Mesothelial cell of epicardium (in vitro differentiated cells): ENCODE results near the gene WIPF2. TPM values are rescaled to one million over a fixed set of nuclear protein-coding genes. Genes with fewer than 3 reads are reported as not detected.
A peak's percentile ranks its signal among the peaks of the same experiment; 100 is the strongest.

Source experiments
- DNase-seq, 2 experiments: peaks; one replicate each; pipeline ENCODE4 v3.0.0; 2021; ENCODE audit warnings: low spot score in 2 of 2; ENCODE audit not compliant: unreplicated experiment in 2 of 2
- H3K27ac Mint-ChIP-seq: 2 replicates; pipeline ENCODE4 v1.8.0; 2021; ENCODE audit warnings: mixed read lengths
- H3K27me3 Mint-ChIP-seq: 2 replicates; pipeline ENCODE4 v1.8.0; 2021; ENCODE audit warnings: low read depth, mixed read lengths
- H3K36me3 Mint-ChIP-seq: 2 replicates; pipeline ENCODE4 v1.8.0; 2021; ENCODE audit warnings: mixed read lengths
- H3K4me1 Mint-ChIP-seq: 2 replicates; pipeline ENCODE4 v1.8.0; 2021; ENCODE audit warnings: mixed read lengths
- H3K4me3 Mint-ChIP-seq: 2 replicates; pipeline ENCODE4 v1.8.0; 2021; ENCODE audit warnings: mild to moderate bottlenecking, moderate library complexity, mixed read lengths
- H3K9me3 Mint-ChIP-seq: 2 replicates; pipeline ENCODE4 v1.8.0; 2021; ENCODE audit warnings: mixed read lengths
- total RNA-seq: library from RNA; stranded (reverse); gene quantifications from 3 replicates; pipeline ENCODE4 v1.2.1, GENCODE V29; 2021
- TF ChIP-seq, protein P1 (sequence below): fragments of 200-600 bp; sonication (generic); IDR thresholded peaks from one replicate; pipeline ENCODE4 v1.5.0; 2021; ENCODE audit warnings: antibody characterized with exemption; ENCODE audit not compliant: unreplicated experiment

WIPF2 gene
- total RNA-seq, 1 donor from 2014 or later, result 27.0 TPM

DNA sequence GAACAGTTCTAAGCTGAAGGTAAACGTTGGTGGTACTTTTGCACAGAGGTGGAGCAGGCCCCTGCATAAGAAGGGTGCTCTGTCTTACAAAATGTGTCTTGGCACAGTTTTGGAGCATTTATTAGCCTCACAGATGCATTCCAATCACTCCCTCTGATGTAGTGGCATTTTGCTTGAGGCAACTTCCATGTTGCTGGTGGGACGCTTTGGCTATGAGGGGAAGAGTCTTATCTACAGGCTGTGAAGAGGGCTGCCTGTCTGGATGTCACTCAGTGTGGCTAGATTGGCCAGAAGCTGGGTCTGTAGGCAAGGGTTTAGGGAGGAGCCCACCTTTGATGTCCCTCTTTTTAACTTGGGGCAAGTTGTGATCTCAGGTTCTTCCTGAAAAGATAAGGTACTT lies 87.3 kb downstream of the WIPF2 start:
- H3K4me3 Mint-ChIP-seq, result no peak overlapping the region
- no peaks in the 10 kb centered on the region for H3K9me3 Mint-ChIP-seq
- H3K27me3 Mint-ChIP-seq, result no peaks in the 10 kb centered on the region
- no peaks in the 10 kb centered on the region for H3K36me3 Mint-ChIP-seq
- peaks cover 47% of the 10 kb centered on the region for H3K4me1 Mint-ChIP-seq
- H3K27ac Mint-ChIP-seq, result no peak overlapping the region
- DNase-seq, result no peak
- TF ChIP-seq, protein P1, sequence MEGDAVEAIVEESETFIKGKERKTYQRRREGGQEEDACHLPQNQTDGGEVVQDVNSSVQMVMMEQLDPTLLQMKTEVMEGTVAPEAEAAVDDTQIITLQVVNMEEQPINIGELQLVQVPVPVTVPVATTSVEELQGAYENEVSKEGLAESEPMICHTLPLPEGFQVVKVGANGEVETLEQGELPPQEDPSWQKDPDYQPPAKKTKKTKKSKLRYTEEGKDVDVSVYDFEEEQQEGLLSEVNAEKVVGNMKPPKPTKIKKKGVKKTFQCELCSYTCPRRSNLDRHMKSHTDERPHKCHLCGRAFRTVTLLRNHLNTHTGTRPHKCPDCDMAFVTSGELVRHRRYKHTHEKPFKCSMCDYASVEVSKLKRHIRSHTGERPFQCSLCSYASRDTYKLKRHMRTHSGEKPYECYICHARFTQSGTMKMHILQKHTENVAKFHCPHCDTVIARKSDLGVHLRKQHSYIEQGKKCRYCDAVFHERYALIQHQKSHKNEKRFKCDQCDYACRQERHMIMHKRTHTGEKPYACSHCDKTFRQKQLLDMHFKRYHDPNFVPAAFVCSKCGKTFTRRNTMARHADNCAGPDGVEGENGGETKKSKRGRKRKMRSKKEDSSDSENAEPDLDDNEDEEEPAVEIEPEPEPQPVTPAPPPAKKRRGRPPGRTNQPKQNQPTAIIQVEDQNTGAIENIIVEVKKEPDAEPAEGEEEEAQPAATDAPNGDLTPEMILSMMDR, result no peak

DNA sequence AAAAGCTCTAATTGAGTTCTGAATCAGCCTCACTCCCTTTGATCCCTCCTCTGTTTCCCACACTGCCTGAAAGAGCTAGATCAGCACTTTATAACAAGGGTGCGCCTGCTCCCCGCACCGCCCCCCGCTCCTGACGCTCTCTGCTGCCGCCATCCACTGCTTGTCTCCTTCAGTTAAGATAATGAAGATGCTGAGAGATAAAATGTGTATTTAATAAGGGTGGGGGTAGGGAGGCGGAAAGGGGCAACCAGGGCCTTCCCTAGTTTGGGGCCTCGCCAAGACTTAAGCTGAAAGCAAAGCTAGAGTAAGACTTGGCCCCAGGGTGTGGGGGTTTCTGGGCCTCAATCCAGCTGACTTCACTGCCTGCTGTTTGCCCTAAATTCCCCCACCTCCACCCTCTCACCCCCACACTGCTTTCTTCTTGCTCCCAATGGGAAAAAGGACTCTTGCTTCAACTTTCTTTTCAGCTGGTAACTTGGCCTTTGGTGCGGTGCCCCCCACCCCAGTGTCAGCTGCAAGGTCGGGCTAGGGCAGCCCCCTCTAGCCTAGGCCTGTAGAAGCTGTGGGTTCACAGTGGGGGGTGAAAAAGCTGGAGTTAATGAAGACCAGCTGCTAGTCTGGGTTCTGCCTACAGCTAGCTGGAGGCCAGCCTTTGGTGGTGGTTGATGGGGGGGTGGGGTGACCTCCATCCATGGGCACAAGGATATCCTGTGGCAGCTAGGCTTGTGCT lies 88.1 kb downstream of the WIPF2 start:
- TF ChIP-seq, protein P1, result no peak
- H3K9me3 Mint-ChIP-seq, result no peaks in the 10 kb centered on the region
- no peak overlapping the region for H3K4me3 Mint-ChIP-seq
- DNase-seq, result peak in 1 of 2 experiments; percentile 74
- no peaks in the 10 kb centered on the region for H3K27me3 Mint-ChIP-seq
- H3K27ac Mint-ChIP-seq, result no peak overlapping the region
- peaks cover 54% of the 10 kb centered on the region for H3K4me1 Mint-ChIP-seq
- H3K36me3 Mint-ChIP-seq, result no peaks in the 10 kb centered on the region

- Mint-ChIP-seq H3K9me3 (no peaks in the 10 kb centered on the region), H3K27me3 (no peaks in the 10 kb centered on the region), H3K27ac (no peak overlapping the region), H3K4me3 (no peak overlapping the region), H3K36me3 (no peaks in the 10 kb centered on the region), H3K4me1 (peaks cover 57% of the 10 kb centered on the region)
- no peak for DNase-seq
- TF ChIP-seq, protein P1, result no peak
Observed at GRCh38 chr17:40307740-40308239, 88.7 kb downstream of the WIPF2 start.

DNA sequence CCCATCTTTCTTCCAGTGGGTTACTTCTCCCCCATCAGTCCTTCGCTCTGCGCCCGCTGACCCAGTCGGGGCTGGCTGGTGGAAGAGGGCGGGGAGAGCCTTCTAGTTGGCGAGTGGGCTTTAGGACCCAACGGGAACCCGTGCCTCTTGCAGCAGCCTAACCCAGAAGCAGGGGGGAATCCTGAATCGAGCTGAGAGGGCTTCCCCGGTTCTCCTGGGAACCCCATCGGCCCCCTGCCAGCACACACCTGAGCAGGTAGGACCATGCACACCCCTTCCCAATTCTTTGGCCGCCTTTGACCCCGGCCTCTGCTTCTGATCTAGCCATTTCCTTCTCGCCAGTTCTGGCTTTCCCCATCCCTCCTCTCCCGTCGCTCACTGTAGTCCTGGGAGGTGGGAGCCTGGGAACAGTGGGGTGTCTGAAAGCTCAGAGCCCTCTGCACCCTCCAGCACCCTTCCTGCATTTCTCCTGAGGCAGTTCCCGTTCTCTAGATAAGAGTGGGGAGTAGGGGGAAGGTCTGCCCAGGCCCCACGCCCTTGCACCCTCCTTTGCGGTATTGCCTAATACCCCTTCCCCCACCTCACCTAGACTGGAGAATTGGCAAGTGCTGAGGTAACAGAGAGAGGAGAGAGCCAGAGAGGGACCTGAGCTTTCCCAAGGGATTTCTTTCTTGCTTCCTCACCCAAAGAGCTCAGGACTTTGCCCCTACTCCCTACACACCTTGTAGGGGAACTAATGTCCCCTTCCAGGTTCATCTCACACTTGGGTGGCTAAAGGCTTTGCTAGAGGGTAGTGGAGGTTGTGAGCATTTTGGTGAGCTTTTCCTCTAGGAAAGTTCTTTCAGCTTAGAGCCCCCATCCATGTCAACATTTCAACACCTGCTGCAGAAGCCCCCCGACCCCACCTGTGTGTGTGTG lies 90.2 kb downstream of the WIPF2 start, which contains the start of gene RARA:
TSS of gene RARA (plus strand) at position 150 of the 918 bp plus-strand sequence. CDS start 22,039 bp downstream, outside the sequence.
- no peaks in the 10 kb centered on the region for H3K36me3 Mint-ChIP-seq
- DNase-seq, result peak in 1 of 2 experiments; percentile 64
- TF ChIP-seq, protein P1, result no peak

DNA sequence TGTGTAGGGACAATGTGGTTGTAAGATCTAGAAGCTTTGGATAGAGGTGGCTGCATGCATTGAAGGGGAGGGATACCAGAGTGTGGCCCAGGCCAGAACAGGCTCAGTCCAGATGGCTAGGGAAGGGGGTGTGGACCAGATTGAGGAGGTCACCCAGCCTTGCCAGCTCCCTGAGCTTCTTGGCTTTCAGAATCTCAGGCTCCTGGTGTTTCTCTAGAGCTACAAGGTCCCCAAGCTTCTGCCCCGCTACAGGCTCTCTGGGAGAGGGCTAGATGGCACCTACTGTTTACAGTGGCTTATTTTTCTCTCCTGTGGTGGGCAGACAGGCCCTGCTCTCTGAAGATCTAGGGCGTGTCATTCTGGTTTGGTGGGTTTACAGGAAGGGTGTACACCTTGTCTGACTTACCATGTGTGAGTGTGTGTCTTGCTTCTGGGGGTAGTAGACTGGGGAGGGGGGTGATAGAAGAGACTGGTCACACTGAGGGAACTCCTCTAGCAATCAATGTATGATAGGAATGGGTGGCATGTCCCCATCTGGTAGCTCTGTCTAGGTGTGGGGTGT lies 90.9 kb downstream of the WIPF2 start:
- Mint-ChIP-seq H3K9me3 (no peaks in the 10 kb centered on the region), H3K4me3 (no peak overlapping the region), H3K27ac (no peak overlapping the region), H3K27me3 (no peaks in the 10 kb centered on the region), H3K4me1 (peaks cover 55% of the 10 kb centered on the region), H3K36me3 (no peaks in the 10 kb centered on the region)
- DNase-seq, result no peak
- TF ChIP-seq, protein P1, result no peak

More for the DNA sequence above, 90.2 kb downstream of the WIPF2 start, which contains the start of gene RARA:
- H3K9me3 Mint-ChIP-seq, result no peaks in the 10 kb centered on the region
- no peak within 1 kb of the TSS for H3K4me3 Mint-ChIP-seq
- H3K27me3 Mint-ChIP-seq, result no peaks in the 10 kb centered on the region
- no peak within 1 kb of the TSS for H3K27ac Mint-ChIP-seq
- H3K4me1 Mint-ChIP-seq, result peaks cover 56% of the 10 kb centered on the region
